Lower leg skin (tissue), 3 donors: ENCODE results near the gene OGN.

Experiments
- POLR2A ChIP-seq, 2 donors: fragments of 450-650 bp; IDR thresholded peaks; one replicate each; pipeline ENCODE4 v1.6.1; 2016 to 2017; ENCODE audit warnings: antibody characterized with exemption in 2 of 2, mild to moderate bottlenecking in 1 of 2, moderate library complexity in 1 of 2
- TF ChIP-seq, protein P1 (sequence below), 3 donors: fragments of 450-650 bp; IDR thresholded peaks; one replicate each; pipeline ENCODE4 v1.5.1; 2016; ENCODE audit warnings: antibody characterized with exemption in 3 of 3, mild to moderate bottlenecking in 3 of 3, moderate library complexity in 2 of 3

DNA sequence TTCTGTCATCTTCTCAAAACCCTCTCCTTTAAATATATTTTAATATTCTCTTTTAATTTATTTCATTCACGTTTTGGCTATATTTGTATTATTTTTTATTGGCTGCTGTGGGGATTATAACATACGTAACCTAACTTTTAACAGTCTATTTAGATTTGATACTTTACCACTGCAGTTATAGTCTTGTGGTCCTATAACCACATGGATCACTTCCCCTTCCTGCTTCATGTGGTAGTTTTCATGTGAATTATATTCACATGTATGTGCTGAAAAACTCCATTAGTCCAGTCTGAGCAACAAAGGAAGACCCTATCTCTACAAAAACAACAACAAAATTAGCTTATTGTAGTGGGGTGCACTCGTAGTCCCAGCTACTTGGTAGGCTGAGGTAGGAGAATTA is 44.3 kb downstream of the OGN start:
- TF ChIP-seq, protein P1, sequence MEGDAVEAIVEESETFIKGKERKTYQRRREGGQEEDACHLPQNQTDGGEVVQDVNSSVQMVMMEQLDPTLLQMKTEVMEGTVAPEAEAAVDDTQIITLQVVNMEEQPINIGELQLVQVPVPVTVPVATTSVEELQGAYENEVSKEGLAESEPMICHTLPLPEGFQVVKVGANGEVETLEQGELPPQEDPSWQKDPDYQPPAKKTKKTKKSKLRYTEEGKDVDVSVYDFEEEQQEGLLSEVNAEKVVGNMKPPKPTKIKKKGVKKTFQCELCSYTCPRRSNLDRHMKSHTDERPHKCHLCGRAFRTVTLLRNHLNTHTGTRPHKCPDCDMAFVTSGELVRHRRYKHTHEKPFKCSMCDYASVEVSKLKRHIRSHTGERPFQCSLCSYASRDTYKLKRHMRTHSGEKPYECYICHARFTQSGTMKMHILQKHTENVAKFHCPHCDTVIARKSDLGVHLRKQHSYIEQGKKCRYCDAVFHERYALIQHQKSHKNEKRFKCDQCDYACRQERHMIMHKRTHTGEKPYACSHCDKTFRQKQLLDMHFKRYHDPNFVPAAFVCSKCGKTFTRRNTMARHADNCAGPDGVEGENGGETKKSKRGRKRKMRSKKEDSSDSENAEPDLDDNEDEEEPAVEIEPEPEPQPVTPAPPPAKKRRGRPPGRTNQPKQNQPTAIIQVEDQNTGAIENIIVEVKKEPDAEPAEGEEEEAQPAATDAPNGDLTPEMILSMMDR (IDR thresholded peaks at IDR 0.05) = no peak
- no peak for TF ChIP-seq POLR2A (IDR thresholded peaks at IDR 0.05)
